Stimulated activated CD8-positive, alpha-beta memory T cell treated with anti-CD3 and anti-CD28 coated beads, Interleukin-4, amount 100 ng/mL, for 4 hours (primary cell): ENCODE data around the gene SSB.
"Not testable (repeated sequence)": the region's sequence is repeated elsewhere in the genome, so short reads cannot be mapped to it uniquely, and the experiment has no call there.

Experiments used
- DNase-seq, 2 donors: peaks; one replicate each; pipeline ENCODE4 v3.0.0-alpha.2; 2020; ENCODE audit warnings: low read depth in 2 of 2, low spot score in 1 of 2

SSB gene

DNA sequence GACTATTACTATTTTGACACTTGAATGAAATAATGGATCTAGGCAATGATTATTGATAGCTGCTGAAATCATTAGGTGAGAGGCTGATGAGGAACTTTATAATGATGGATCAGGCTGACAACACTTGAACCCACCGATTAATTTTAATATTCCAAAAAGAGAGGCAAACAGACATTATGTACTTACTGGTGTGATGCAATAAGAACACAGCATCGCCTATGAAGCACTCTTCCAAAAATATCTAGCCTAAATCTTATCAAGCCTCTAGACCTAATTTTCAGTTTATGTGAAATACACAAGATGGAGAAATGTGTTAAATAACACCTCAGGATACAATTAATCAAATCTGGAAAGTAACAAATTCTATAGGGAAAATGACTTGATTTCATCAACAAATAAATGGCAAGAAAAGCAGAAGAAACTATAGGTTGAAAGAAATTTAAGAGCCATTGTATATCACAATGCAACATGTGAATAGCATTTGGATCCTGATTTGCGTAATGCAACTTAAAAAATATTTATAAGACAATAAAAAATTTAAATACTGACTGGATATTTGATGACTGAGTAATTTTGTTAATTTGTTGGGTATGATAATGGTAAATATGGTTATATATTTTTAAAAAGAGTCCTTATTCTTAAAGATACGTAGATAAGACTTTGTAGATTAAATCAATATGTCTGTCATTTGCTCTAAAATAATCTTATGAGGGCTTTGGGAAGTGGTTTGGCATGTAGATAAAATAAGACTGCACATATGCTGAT, 17.2 kb upstream of the SSB start:
- no peak for DNase-seq

DNA sequence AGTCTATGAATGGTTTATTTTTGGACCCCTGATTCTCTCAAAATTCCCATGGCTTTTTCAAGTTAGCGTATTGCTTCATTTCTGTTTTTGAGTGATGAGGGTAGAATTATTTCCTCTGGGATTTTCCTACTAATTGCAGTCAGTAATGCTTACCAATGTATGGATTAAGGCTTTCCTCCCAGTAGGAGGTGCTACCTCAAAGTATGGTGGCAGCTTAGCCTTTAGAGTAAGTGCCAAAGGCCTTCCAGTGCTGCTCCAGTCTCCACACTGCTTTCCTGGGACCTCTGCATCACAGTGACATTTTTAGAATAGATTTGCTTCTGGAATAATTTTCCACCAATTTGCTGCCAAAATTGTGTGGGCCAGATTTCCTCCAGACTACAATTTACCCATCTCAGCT, 16.2 kb upstream of the SSB start:
- no peak for DNase-seq

DNA sequence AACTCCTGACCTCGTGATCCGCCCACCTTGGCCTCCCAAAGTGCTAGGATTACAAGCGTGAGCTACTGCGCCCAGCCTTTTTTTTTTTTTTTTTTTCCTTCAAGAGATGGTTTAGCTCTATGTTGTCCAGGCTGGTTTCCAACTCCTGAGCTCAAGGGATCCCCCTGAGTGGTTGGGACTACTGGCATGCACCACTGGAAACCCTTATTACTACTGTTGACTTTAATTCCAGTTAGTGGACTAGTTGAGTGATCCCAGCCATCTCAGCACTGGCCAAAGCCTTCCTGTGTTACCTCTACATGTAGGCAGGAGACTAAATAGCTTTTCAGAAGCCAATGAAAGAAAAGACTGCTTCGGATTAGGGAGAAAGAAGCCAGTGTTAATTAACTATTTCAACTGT, 8.1 kb upstream of the SSB start:
- no peak for DNase-seq

DNA sequence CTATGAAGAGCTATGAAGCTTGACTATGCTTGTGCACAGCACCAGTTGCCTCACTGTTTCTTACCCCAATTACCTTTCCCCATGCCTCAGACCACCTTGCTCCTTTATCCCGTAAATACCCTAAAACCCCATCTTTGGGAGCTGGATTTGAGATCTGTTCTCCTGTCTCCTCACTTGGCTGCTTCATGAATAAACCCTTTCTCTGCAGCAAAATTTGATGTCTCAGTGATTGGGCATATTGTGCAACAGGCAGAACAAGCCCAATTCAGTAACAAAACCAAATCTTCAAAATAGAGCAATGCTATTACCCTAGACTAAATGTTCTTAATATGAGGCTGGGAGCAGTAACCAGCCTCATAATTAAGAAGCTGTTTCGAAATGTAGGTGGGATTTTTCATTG, 3.5 kb upstream of the SSB start:
- DNase-seq: no peak

DNA sequence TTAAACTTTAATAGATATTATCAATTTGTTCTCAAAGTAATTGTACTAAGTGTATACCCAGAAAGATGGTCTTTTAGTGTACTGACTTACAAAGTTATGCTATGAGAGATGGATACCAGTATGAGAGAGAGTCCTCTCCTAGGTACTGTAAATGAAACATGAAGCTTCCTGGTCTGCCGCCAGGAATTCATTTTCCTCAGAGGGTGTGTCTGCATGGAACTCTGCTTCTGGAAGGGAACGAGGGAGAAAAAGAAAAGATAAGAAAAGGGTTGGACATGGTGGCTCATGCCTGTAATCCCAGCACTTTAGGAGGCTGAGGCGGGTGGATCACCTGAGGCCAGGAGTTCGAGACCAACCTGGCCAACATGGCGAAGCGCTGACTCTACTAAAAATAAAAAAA, 2.2 kb upstream of the SSB start:
- no peak for DNase-seq

DNA sequence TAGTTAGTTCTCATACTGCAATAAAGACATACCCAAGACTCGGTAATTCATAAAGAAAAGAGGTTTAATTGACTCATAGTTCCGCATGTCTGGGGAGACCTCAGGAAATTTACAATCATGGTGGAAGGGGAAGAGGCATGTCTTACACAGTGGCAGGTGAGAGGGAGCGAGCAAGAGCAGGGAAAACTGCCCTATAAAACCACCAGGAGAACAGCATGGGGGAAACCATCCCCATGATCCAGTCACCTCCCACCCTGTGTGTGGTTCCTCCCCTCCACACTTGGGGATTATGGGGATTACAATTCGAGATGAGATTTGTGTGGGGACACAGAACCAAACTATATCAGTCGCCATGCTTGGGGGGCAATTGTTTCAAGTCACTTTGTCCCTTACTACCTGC, 1.1 kb upstream of the SSB start:
- DNase-seq: no peak

DNA sequence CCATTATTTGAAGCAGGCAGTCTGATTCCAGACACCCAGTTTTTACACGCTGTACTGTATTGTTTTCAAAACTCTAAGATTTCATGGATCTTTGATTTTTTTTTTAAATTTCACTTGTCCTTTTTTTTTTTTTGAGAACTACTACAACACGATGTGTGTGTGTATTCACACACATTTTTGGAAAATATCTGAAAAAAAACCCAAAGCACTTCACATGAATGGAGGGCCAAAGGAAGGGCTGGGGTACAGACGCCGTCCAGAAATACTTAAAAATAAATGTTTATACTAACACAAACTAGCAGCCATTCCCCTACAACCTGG, 314 bp upstream of the SSB start:
- DNase-seq: no peak

DNA sequence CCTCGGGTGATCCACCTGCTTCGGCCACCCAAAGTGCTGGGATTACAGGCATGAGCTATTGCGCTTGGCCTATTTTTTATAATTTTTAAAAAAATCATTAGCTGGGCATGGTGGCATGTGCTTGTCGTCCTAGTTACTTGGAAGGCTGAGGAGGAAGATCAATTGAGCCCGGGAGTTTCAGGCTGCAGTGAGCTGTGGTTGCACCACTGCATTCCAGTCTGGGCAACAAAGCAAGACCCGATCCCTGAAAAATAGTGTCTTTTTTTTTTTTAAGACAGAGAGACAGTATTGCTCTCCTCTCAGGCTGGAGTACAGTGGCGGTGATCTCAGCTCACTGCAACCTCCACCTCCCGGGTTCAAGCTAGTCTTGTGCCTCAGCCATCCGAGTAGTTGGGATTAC, 4.8 kb downstream of the SSB start:
- no peak for DNase-seq

DNA sequence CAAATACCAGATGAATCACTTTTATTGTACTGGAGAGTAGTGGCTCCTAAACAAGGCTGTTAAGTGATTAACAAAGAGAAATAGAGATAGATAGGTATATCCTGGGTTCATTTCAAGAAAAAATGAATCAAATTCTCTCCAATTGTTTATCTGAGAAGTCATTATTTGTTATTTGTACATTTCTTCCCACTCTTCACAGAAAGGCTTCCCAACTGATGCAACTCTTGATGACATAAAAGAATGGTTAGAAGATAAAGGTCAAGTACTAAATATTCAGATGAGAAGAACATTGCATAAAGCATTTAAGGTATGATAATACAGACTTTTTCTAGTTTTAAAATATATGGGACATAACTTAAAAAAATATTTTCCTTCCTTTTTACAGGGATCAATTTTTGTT, 7.9 kb downstream of the SSB start:
- DNase-seq: no peak

DNA sequence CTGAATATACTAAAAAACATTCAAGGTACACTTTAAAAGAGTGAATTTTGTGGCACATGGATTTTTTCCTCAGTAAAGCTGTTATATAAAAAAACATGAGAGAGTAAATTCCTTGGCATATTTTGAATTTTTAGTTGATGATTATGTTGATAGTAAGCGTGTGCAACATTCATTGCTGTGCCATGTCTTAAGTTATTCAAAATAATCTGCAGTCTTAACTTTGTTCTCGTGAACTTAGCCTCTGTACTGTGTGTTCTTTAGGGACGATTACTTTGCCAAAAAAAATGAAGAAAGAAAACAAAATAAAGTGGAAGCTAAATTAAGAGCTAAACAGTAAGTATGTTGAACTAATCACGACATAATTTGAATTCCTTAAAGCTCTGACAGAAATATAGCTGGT, 9.6 kb downstream of the SSB start:
- no peak for DNase-seq

DNA sequence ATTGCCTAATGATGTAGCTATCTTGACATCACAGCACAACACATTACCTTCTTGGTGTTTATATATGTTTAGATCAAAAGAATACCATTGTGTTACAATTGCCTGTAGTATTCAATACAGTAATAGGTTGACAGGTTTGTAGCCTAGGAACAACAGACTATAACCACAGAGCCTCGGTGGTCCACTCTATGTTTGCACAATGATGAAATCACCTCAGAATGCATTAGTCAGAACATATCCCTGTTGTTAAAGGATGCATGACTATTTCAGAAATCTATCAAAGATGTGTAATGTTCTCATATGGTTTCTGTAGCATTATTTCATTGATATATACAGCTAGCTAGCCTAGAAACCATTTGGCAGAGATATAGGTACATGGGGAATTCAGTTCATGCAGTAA, 17.2 kb downstream of the SSB start:
- DNase-seq: no peak

DNA sequence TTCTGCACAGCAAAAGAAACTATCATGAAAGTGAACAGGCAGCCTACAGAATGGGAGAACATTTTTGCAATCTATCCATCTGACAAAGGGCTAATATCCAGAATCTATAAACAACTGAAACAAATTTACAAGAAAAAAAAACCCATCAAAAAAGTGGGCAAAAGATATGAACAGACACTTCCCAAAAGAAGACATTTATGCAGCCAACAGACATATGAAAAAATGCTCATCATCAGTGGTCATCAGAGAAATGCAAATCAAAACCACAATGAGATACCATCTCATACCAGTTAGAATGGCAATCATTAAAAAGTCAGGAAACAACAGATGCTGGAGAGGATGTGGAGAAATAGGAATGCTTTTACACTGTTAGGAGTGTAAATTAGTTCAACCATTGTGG, 18.3 kb downstream of the SSB start:
- DNase-seq: not testable (repeated sequence)

DNA sequence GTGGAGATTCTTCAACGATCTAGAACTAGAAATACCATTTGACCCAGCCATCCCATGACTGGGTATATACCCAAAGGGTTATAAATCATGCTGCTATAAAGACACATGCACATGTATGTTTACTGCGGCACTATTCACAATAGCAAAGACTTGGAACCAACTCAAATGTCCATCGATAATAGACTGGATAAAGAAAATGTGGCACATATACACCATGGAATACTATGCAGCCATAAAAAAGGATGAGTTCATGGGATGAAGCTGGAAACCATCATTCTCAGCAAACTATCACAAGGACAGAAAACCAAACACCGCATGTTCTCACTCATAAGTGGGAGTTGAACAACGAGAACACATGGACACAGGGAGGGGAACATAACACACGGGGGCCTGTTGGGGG, 18.7 kb downstream of the SSB start:
- not testable (repeated sequence) for DNase-seq

DNA sequence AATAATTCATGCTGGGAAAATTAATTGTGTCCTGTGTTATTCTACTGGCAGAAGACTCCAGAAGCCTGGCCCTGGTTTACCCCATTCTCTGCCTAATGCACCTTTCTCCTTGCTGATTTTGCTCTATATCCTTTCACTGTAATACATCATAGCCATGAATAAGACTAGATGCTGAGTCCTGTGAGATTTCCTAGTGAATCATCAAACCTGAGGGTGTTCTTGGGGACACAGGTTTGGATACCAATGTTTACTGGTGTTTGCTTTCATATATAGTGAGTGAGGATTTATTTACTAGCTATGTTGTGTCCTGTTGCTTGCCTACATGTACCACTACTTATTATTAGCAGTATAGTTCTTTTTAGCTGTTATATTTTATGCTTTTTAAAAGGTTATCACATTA, 19.6 kb downstream of the SSB start:
- no peak for DNase-seq

DNA sequence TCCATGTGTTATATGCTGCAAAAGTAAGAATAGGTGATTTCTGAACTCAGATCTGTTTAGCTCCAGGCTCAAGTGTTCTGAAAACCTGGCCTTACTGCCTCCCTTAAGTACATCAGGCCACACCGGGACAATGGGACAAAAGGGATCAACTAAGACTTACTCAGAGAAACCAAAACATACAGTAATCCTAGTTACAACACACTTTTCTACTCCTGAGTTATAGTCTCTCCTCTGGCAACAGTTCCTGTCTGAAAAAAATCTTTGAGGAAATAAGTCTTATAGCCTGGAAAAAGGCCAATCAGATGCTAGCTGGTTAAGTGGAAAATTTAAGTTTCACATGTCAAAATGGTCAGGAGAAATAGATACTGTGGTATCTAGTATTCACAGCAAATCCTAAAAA, 20.4 kb downstream of the SSB start:
- DNase-seq: no peak

DNA sequence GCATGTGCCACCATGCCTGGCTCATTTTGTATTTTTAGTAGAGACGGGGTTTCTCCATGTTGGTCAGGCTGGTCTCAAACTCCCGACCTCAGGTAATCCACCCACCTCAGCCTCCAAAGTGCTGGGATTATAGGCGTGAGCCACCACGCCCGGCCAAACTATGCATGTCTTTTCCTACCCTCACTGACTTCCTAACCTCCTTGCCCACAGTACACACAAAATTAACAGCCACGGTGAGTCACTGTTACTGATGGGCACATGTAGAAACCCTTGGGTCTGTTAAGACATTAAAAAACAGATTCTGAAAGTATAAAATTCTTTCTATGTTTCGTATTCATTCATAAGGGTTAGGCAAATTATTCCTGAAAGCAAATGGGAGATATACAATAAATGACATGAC, 21.4 kb downstream of the SSB start:
- not testable (repeated sequence) for DNase-seq

DNA sequence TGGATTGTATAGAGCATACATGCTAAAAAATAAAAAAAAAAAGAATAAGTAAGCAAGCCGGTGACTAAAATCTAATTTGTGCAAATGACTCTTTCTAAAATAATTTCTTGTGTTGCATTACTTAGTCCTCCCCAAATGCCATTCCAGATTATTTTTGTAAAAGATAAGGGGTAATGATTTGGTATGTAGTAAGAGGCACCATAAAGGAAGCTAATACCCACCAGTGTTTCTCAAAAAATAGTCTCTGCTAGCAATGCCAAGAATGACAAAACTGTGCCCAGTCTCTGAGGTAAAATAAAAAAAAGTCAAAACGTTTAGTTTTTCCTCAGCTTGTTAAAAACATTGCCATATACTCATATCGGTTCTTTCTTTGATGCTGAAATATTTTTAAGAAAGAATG, 23.4 kb downstream of the SSB start:
- no peak for DNase-seq

DNA sequence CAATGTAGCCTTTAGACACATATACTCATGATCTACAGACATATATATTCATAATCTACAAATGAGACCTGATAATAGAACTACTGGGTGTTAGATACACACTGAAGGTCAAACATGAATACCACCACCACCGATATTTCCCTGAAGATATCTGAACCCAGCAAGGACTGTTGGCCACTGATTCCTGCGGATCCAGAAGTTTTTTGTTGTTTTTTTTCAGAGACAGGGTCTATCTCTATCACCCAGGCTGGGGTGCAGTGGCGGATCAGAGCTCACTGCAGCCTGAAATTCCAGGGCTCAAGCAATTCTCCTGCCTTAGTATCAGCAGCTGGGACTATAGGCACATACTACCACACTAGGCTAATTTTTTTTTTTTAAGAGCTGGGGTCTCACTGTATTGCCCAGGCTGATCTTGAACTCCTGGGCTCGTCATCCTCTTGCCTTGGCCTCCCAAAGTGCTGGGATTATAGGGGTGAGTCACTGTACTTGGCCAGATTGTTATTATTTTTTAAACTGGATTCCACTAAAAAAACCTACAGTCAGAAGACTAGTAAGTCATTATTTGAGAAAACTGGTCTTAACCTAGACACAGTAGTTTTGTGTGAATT, 24.2 kb downstream of the SSB start:
- DNase-seq: no peak

DNA sequence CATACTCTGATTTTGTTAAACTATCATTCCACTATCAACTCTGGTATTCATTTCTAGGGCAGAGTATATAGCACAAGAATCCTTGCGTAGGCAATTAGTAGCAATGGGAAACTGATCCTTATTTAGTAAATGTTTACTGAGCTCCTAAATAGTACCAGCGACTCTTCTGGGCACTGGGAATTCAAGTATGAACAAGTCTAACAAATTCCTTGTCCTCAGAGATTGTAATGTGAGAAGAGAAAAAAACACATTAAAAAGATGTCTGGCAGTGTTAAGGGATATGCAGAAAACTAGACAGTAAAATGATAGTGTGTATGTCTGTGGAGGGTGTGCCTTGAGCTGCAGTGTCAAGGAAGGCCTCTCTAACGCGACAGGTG, 25.3 kb downstream of the SSB start:
- no peak for DNase-seq

DNA sequence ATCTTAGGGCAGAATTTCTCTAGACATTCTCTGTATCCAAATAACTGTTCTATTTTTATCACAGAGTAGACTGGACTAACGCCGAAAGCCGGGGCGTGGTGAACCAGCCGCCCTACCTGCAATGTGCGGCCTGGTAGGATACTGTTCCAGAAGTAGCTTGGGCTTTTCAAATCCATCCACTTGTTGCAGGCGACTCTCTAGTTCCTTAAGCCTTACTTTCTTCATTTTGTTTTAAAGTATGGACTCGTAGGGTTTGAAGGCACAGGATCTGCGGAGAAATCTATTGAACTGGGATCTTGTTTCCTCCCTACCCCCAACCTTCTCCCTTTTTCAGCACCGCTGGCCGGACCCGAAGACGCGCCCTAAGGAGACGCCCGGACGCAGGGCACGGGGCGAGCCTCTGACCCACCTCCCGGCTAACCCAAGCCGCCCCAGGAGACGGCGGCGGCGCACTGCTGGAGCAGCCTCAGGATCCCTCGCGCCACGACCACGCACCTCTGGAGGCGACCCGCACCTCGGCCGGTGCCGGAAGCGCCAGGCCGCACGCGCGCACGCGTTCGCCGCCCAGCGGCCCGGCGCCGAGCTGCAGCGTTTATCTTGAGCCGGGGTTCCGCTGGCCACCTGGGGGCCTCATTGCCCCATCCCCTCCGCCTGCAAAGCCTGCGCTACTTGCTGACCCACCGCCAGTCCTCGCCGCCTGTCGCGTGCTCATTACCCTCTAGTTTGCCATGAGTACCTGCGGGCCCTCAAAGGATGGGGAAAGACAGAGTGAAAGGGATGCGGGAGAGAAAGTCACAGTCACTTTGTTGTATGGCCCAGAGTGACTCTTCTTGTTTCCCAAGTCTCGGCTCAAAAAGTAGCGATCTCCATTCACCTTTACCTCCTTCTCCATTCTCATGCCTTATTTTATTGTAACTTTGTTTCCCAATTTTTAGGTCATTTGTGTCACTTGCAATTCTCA, 26.0 kb downstream of the SSB start, which contains the start of gene METTL5:
Gene METTL5, minus strand, starts transcription at position 533 of the 961 bp plus-strand sequence. Its CDS starts 308 bp downstream, at position 225.
- peak; percentile 39 to 53 for DNase-seq

DNA sequence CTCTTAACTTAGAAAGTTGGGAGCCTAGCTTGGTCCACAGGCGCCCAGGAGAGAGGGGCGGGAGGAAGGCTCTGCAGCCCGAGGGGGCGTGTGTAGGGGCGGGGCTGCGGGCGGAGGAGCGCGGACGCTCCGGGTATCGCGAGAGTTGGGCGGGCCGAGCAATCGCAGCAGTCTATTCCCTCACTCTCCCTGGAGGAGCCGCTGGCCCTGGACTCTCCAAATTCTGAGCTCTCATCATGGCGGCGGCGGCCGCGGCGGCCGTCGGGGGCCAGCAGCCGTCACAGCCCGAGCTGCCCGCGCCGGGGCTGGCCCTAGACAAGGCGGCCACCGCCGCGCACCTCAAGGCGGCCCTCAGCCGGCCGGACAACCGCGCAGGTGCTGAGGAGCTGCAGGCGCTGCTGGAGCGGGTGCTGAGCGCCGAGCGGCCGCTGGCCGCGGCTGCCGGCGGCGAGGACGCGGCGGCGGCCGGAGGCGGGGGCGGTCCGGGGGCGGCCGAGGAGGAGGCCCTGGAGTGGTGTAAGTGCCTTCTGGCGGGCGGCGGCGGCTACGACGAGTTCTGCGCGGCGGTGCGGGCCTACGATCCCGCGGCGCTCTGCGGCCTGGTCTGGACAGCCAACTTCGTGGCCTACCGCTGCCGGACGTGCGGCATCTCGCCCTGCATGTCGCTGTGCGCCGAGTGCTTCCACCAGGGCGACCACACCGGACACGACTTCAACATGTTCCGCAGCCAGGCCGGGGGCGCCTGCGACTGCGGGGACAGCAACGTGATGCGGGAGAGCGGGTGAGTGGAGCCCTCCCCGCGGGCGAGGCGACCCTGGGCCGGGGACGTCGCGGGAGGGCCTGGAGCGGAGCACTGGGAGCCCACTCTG, 28.8 kb downstream of the SSB start, which contains the start of gene UBR3:
Gene UBR3, plus strand, starts transcription at position 183 of the 869 bp plus-strand sequence. Its CDS starts 54 bp downstream, at position 237.
- DNase-seq: peak; percentile 77 to 81
